Measurements from ENCODE around the gene OR8S1. TPM values are rescaled to one million over a fixed set of nuclear protein-coding genes. Genes with fewer than 3 reads are reported as not detected.

OR8S1 gene
- total RNA-seq, 1 experiment from 2014 or later: not detected

- peaks cover 0 to 38% of the 10 kb centered on the region in 2 experiments; a peak in 2 of 5 replicates for H3K9me3 Mint-ChIP-seq
- H3K4me1 ChIP-seq (ENCODE audit: insufficient read depth, low read length): no peaks in the 10 kb centered on the region
- H3K4me1 Mint-ChIP-seq: no peaks in the 10 kb centered on the region
- H4K8ac ChIP-seq (replicated peaks; ENCODE audit: insufficient read length, low read depth, low read length): no peak overlapping the region
- WGBS (ENCODE audit: extremely low coverage, insufficient read length, low lambda C conversion rate): no CpG with 5 or more reads among the region's 5 CpGs
- no peak overlapping the region for H3K23ac ChIP-seq (ENCODE audit: insufficient read length, low read depth, low read length)
- no peak overlapping the region for H3K4me3 Mint-ChIP-seq
- no peak overlapping the region for H2AK5ac ChIP-seq (ENCODE audit: insufficient read length, low read length)
- no peaks in the 10 kb centered on the region for H4K20me1 ChIP-seq (ENCODE audit: control insufficient read depth, insufficient read depth, insufficient read length)
- H3K27me3 Mint-ChIP-seq (ENCODE audit: low read depth): peaks cover 12% of the 10 kb centered on the region
- H3K14ac ChIP-seq (ENCODE audit: insufficient read depth, low read length): no peak overlapping the region
- H4K91ac ChIP-seq (ENCODE audit: insufficient read length, low read depth, low read length): no peak overlapping the region
- H3K4me2 ChIP-seq (ENCODE audit: insufficient read depth, insufficient read length, low read length): no peak overlapping the region
- H3K9ac ChIP-seq (ENCODE audit: extremely low read depth, insufficient read length, low read length): no peak overlapping the region
- H3K56ac ChIP-seq (ENCODE audit: insufficient read length, low read depth, low read length): no peak overlapping the region
- no peak overlapping the region for H2AFZ ChIP-seq (ENCODE audit: low read length)
- H2BK15ac ChIP-seq (ENCODE audit: low read depth, low read length): no peak overlapping the region
- DNase-seq: no peak
- no peak overlapping the region for H3K4ac ChIP-seq (ENCODE audit: low read depth, low read length)
- no peak overlapping the region for H3K27ac Mint-ChIP-seq
- H3K18ac ChIP-seq (ENCODE audit: insufficient read length, low read depth, low read length): no peak overlapping the region
- no peak overlapping the region for H2BK5ac ChIP-seq (ENCODE audit: insufficient read length, low read length)
- H3K79me2 ChIP-seq (ENCODE audit: insufficient read depth, low read length): no peaks in the 10 kb centered on the region
- no peak overlapping the region for H2BK12ac ChIP-seq (ENCODE audit: insufficient read length, low read depth, low read length)
- no peak overlapping the region for H2BK120ac ChIP-seq (ENCODE audit: low read depth, low read length, poor library complexity, severe bottlenecking)
- no peak for TF ChIP-seq CTCF (conservative IDR thresholded peaks at IDR 0.05)
- no peaks in the 10 kb centered on the region for H3K79me1 ChIP-seq (ENCODE audit: insufficient read depth, low read depth, low read length, poor library complexity, severe bottlenecking)
- H3T11ph ChIP-seq (ENCODE audit: low read length): no peak overlapping the region
- H3K23me2 ChIP-seq (ENCODE audit: insufficient read length, low read depth, low read length, poor library complexity, severe bottlenecking): no peaks in the 10 kb centered on the region
- no peak overlapping the region for H3K27ac ChIP-seq (ENCODE audit: insufficient read length, low read depth, low read length)
- no peaks in the 10 kb centered on the region for H3K36me3 Mint-ChIP-seq (ENCODE audit: insufficient read depth in 1 of 3, low read depth in 3 of 3)
- H3K27me3 ChIP-seq (ENCODE audit: insufficient read depth, low read length): no peaks in the 10 kb centered on the region
- H4K5ac ChIP-seq (ENCODE audit: insufficient read length, low read depth, low read length): no peak overlapping the region
- no peak overlapping the region for H2BK20ac ChIP-seq (ENCODE audit: low read depth, low read length, poor library complexity, severe bottlenecking)
- H3K9me3 ChIP-seq (ENCODE audit: control insufficient read depth, low read depth, low read length): no peaks in the 10 kb centered on the region
These were observed 46.9 kb downstream of the OR8S1 start for GRCh38 chr12:48572326-48572725.

Other genes with a start within 250 kb of the OR8S1 start
- gene ZNF641, start 174.7 kb upstream of the OR8S1 start, total RNA-seq (2021): 8.1 and 8.5 TPM in 2 replicates
- gene ANP32D, start 53.1 kb upstream of the OR8S1 start, total RNA-seq (2021): not detected in 2 replicates
- gene C12orf54, start 43.1 kb upstream of the OR8S1 start, total RNA-seq (2021): not detected in 2 replicates
- not detected in 2 replicates for gene LALBA, start 44.4 kb downstream of the OR8S1 start, total RNA-seq (2021)
- 51.3 and 56.6 TPM in 2 replicates for gene KANSL2, start 156.6 kb downstream of the OR8S1 start, total RNA-seq (2021)
- 49.4 and 53.1 TPM in 2 replicates for gene CCNT1, start 191.1 kb downstream of the OR8S1 start, total RNA-seq (2021)